Measurements from ENCODE around the gene THBD.

THBD gene

DNA sequence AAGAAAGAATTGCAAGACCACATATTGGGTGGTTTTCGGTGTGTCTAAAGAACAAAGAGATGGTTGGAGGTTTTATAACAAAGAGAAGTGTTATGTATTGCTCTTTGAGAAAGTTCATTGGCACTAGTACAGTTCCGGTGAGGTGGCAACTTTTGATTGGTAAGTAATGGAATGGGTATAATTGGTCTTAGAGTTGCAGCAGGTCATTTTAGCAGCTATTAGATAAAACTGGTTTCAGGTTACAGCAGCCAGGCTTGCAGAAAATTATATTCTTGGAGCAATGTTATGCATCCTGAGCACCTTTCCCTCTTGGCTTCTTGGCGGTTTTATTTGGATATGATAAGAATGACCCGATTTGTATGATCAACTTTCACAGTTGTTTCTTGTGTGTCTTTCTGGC is 26.6 kb downstream of the THBD start:
- no peaks in the 10 kb centered on the region for H4K20me1 ChIP-seq (ENCODE audit: insufficient read depth, low read length)
- no peak overlapping the region for H3K27ac ChIP-seq (ENCODE audit: low read length)
- no peaks in the 10 kb centered on the region for H3K79me2 ChIP-seq (ENCODE audit: low read length)
- no peak overlapping the region for H3K4me3 ChIP-seq (ENCODE audit: low read length)
- H3K9ac ChIP-seq (ENCODE audit: low read length), result no peak overlapping the region
- H3K4me2 ChIP-seq (ENCODE audit: low read length), result no peak overlapping the region
- H2AFZ ChIP-seq (ENCODE audit: low read depth, low read length), result no peak overlapping the region
- peaks cover 7% of the 10 kb centered on the region; the same call in 1 of the 2 replicates for H3K27me3 ChIP-seq (ENCODE audit: low read depth, low read length)
- no peaks in the 10 kb centered on the region for H3K36me3 ChIP-seq (replicated peaks; ENCODE audit: low read depth, low read length)
- H3K4me1 ChIP-seq (ENCODE audit: low read length), result no peaks in the 10 kb centered on the region
- H3K9me3 ChIP-seq (ENCODE audit: insufficient read depth, low read length), result no peaks in the 10 kb centered on the region
- TF ChIP-seq, protein P1, sequence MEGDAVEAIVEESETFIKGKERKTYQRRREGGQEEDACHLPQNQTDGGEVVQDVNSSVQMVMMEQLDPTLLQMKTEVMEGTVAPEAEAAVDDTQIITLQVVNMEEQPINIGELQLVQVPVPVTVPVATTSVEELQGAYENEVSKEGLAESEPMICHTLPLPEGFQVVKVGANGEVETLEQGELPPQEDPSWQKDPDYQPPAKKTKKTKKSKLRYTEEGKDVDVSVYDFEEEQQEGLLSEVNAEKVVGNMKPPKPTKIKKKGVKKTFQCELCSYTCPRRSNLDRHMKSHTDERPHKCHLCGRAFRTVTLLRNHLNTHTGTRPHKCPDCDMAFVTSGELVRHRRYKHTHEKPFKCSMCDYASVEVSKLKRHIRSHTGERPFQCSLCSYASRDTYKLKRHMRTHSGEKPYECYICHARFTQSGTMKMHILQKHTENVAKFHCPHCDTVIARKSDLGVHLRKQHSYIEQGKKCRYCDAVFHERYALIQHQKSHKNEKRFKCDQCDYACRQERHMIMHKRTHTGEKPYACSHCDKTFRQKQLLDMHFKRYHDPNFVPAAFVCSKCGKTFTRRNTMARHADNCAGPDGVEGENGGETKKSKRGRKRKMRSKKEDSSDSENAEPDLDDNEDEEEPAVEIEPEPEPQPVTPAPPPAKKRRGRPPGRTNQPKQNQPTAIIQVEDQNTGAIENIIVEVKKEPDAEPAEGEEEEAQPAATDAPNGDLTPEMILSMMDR (IDR thresholded peaks at IDR 0.05; ENCODE audit: low read depth, low read length), result no peak
- TF ChIP-seq EZH2phosphoT487 (IDR thresholded peaks at IDR 0.05; ENCODE audit: low read depth), result no peak

- Histone ChIP-seq H3K79me2 (ENCODE audit: low read length) (no peaks in the 10 kb centered on the region), H4K20me1 (ENCODE audit: insufficient read depth, low read length) (no peaks in the 10 kb centered on the region), H3K9me3 (ENCODE audit: insufficient read depth, low read length) (no peaks in the 10 kb centered on the region), H3K4me3 (ENCODE audit: low read length) (no peak overlapping the region), H3K36me3 (replicated peaks; ENCODE audit: low read depth, low read length) (no peaks in the 10 kb centered on the region), H3K9ac (ENCODE audit: low read length) (no peak overlapping the region), H3K27ac (ENCODE audit: low read length) (no peak overlapping the region), H2AFZ (ENCODE audit: low read depth, low read length) (no peak overlapping the region), H3K4me1 (ENCODE audit: low read length) (no peaks in the 10 kb centered on the region), H3K27me3 (ENCODE audit: low read depth, low read length) (no peaks in the 10 kb centered on the region), H3K4me2 (ENCODE audit: low read length) (no peak overlapping the region)
- TF ChIP-seq, protein P1 (IDR thresholded peaks at IDR 0.05; ENCODE audit: low read depth, low read length), result no peak
- TF ChIP-seq EZH2phosphoT487 (IDR thresholded peaks at IDR 0.05; ENCODE audit: low read depth), result no peak
Observed at GRCh38 chr20:23021951-23022350, 27.5 kb downstream of the THBD start.

- no peak for TF ChIP-seq EZH2phosphoT487 (IDR thresholded peaks at IDR 0.05; ENCODE audit: low read depth)
- TF ChIP-seq, protein P1 (IDR thresholded peaks at IDR 0.05; ENCODE audit: low read depth, low read length), result 0 out of 2 replicates have a peak, but pooled peaks have one; percentile 8
- no peaks in the 10 kb centered on the region for H3K9me3 ChIP-seq (ENCODE audit: insufficient read depth, low read length)
- no peaks in the 10 kb centered on the region for H4K20me1 ChIP-seq (ENCODE audit: insufficient read depth, low read length)
- no peaks in the 10 kb centered on the region for H3K79me2 ChIP-seq (ENCODE audit: low read length)
- no peak overlapping the region for H3K27ac ChIP-seq (ENCODE audit: low read length)
- no peaks in the 10 kb centered on the region for H3K36me3 ChIP-seq (replicated peaks; ENCODE audit: low read depth, low read length)
- H3K4me3 ChIP-seq (ENCODE audit: low read length), result no peak overlapping the region
- no peak overlapping the region for H2AFZ ChIP-seq (ENCODE audit: low read depth, low read length)
- H3K4me2 ChIP-seq (ENCODE audit: low read length), result no peak overlapping the region
- H3K27me3 ChIP-seq (ENCODE audit: low read depth, low read length), result no peaks in the 10 kb centered on the region
- no peaks in the 10 kb centered on the region for H3K4me1 ChIP-seq (ENCODE audit: low read length)
- no peak overlapping the region for H3K9ac ChIP-seq (ENCODE audit: low read length)
Observed at GRCh38 chr20:23021541-23021940, 27.9 kb downstream of the THBD start.

- Histone ChIP-seq H3K36me3 (replicated peaks; ENCODE audit: low read depth, low read length) (no peaks in the 10 kb centered on the region), H3K4me3 (ENCODE audit: low read length) (no peak overlapping the region), H3K9ac (ENCODE audit: low read length) (no peak overlapping the region), H2AFZ (ENCODE audit: low read depth, low read length) (no peak overlapping the region), H3K4me2 (ENCODE audit: low read length) (no peak overlapping the region), H3K79me2 (ENCODE audit: low read length) (no peaks in the 10 kb centered on the region), H3K27me3 (ENCODE audit: low read depth, low read length) (no peaks in the 10 kb centered on the region), H3K27ac (ENCODE audit: low read length) (no peak overlapping the region), H4K20me1 (ENCODE audit: insufficient read depth, low read length) (no peaks in the 10 kb centered on the region), H3K9me3 (ENCODE audit: insufficient read depth, low read length) (no peaks in the 10 kb centered on the region), H3K4me1 (ENCODE audit: low read length) (no peaks in the 10 kb centered on the region)
- TF ChIP-seq EZH2phosphoT487 (IDR thresholded peaks at IDR 0.05; ENCODE audit: low read depth), result no peak
- TF ChIP-seq, protein P1 (IDR thresholded peaks at IDR 0.05; ENCODE audit: low read depth, low read length), result no peak
Observed at GRCh38 chr20:23020230-23021018, 29.0 kb downstream of the THBD start.

Data from OCI-LY3 (cell line).